ENCODE measurements around the gene PPARA.
"Not testable (repeated sequence)": the region's sequence is repeated elsewhere in the genome, so short reads cannot be mapped to it uniquely, and the experiment has no call there.

PPARA gene

DNA sequence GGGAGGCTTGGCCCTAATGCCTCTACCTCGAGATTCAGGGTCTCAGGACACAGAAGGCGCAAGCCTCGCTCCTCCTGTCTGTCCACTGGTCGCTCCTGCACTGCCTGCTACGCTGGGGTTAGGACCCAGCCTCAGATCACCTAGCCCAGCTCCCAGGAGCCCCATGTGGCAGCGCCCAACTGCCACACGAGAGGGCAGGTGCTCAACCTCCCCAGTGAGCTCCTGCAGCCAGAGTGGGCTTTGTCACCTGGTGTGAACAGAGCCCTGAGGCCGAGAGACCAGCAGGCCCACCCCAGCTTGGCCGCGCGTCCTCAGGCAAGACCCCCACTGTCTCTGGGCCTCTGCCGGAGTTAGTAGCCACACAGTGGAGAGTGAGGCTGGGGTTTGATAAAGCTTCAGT is 21.7 kb upstream of the PPARA start:
- no peak for DNase-seq (ENCODE audit: low read depth, low spot score)
- no CpG with 5 or more reads among the region's 12 CpGs for WGBS (ENCODE audit: insufficient coverage, insufficient read length)
- no peak overlapping the region for H3K27ac ChIP-seq (ENCODE audit: low read length)

GRCh38 chr22:46129390-46130041 is 20.8 kb upstream of the PPARA start:
- no peak overlapping the region for H3K4me3 ChIP-seq (ENCODE audit: low read length)
- no peaks in the 10 kb centered on the region for H3K36me3 ChIP-seq (ENCODE audit: control insufficient read depth, insufficient read depth, low read length)
- H3K4me1 ChIP-seq (ENCODE audit: control insufficient read depth, insufficient read depth, low read length) = no peaks in the 10 kb centered on the region
- H3K27me3 ChIP-seq (ENCODE audit: control insufficient read depth, insufficient read depth, low read length) = no peaks in the 10 kb centered on the region
- H3K9me3 ChIP-seq (ENCODE audit: control insufficient read depth, insufficient read depth, low read length) = no peaks in the 10 kb centered on the region
- no peak for DNase-seq (ENCODE audit: low read depth, low spot score)
- WGBS (ENCODE audit: insufficient coverage, insufficient read length) = no CpG with 5 or more reads among the region's 26 CpGs
- no peak overlapping the region for H3K27ac ChIP-seq (ENCODE audit: low read length)

More for the DNA sequence above, 21.7 kb upstream of the PPARA start:
- Histone ChIP-seq H3K36me3 (ENCODE audit: control insufficient read depth, insufficient read depth, low read length) (no peaks in the 10 kb centered on the region; the same call in 1 of the 2 replicates), H3K4me1 (ENCODE audit: control insufficient read depth, insufficient read depth, low read length) (no peaks in the 10 kb centered on the region), H3K27me3 (ENCODE audit: control insufficient read depth, insufficient read depth, low read length) (no peaks in the 10 kb centered on the region), H3K9me3 (ENCODE audit: control insufficient read depth, insufficient read depth, low read length) (no peaks in the 10 kb centered on the region), H3K4me3 (ENCODE audit: low read length) (no peak overlapping the region)

DNA sequence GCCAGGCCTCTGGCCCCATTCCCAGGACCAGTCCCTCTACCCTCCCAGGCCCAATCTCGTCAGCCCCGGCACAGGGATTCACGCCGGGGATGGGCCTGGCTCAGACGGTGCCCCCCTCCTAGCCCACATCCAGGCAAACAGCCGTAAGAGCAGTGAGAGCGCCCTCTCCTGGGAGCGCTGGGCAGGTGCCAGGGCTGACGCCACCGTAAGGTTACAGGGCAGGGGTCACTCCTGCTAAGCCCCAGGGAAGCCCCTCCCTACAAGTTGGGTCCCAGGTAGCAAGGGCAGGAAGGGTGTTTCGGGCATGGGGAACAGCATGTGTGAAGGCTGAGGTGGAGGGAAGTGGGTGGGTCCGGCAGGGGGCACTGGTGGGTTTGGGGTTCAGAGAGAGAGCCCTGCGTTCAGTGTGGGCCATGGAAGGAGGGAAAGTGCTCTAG is 19.2 kb upstream of the PPARA start:
- no CpG with 5 or more reads among the region's 13 CpGs for WGBS (ENCODE audit: insufficient coverage, insufficient read length)
- H3K9me3 ChIP-seq (ENCODE audit: control insufficient read depth, insufficient read depth, low read length) = no peaks in the 10 kb centered on the region
- no peaks in the 10 kb centered on the region for H3K4me1 ChIP-seq (ENCODE audit: control insufficient read depth, insufficient read depth, low read length)

DNA sequence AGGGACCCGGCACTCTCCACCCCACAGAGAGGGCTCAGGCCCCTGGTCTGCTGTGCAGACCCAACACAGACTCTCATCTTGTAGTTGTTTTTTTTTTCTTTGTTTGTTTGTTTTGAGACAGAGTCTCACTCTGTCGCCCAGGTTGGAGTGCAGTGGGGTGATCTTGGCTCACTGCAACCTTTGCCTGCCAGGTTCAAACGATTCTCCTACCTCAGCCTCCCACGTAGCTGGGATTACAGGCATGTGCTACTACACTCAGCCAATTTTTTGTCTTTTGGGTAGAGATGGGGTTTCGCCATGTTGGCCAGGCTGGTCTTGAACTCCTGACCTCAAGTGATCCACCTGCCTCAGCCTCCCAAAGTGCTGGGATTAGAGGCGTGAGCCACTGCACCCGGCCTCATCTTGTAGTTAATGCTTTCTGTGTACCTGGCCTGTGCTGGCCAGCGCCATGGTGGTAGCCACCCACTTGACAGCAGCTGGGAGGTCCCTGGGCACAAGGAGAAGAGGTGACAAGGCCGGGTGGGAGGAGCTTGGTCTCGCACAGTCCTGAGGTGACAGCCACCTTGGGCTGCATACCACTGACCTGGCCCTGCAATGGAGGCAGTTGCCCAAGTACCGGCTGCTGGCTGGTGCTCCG is 18.0 kb upstream of the PPARA start:
- H3K27ac ChIP-seq (ENCODE audit: low read length); H3K36me3 ChIP-seq (ENCODE audit: control insufficient read depth, insufficient read depth, low read length); H3K4me3 ChIP-seq (ENCODE audit: low read length); DNase-seq (ENCODE audit: low read depth, low spot score); H3K27me3 ChIP-seq (ENCODE audit: control insufficient read depth, insufficient read depth, low read length); H3K9me3 ChIP-seq (ENCODE audit: control insufficient read depth, insufficient read depth, low read length); H3K4me1 ChIP-seq (ENCODE audit: control insufficient read depth, insufficient read depth, low read length): not testable (repeated sequence)
- WGBS (ENCODE audit: insufficient coverage, insufficient read length) = no CpG with 5 or more reads among the region's 12 CpGs

More for the DNA sequence above, 19.2 kb upstream of the PPARA start:
- Histone ChIP-seq H3K4me3 (ENCODE audit: low read length) (no peak overlapping the region), H3K27me3 (ENCODE audit: control insufficient read depth, insufficient read depth, low read length) (no peaks in the 10 kb centered on the region), H3K27ac (ENCODE audit: low read length) (no peak overlapping the region), H3K36me3 (ENCODE audit: control insufficient read depth, insufficient read depth, low read length) (no peaks in the 10 kb centered on the region)
- peak; percentile 66 for DNase-seq (ENCODE audit: low read depth, low spot score)

- Histone ChIP-seq H3K27me3 (ENCODE audit: control insufficient read depth, insufficient read depth, low read length) (no peaks in the 10 kb centered on the region), H3K9me3 (ENCODE audit: control insufficient read depth, insufficient read depth, low read length) (no peaks in the 10 kb centered on the region), H3K4me3 (ENCODE audit: low read length) (no peak overlapping the region), H3K4me1 (ENCODE audit: control insufficient read depth, insufficient read depth, low read length) (no peaks in the 10 kb centered on the region; the same call in 1 of the 2 replicates), H3K36me3 (ENCODE audit: control insufficient read depth, insufficient read depth, low read length) (no peaks in the 10 kb centered on the region), H3K27ac (ENCODE audit: low read length) (no peak overlapping the region)
- WGBS (ENCODE audit: insufficient coverage, insufficient read length) = no CpG with 5 or more reads among the region's 19 CpGs
- no peak for DNase-seq (ENCODE audit: low read depth, low spot score)
These were observed 17.3 kb upstream of the PPARA start for GRCh38 chr22:46132830-46133587.

GRCh38 chr22:46133588-46133855 is 16.8 kb upstream of the PPARA start:
- H3K9me3 ChIP-seq (ENCODE audit: control insufficient read depth, insufficient read depth, low read length) = no peaks in the 10 kb centered on the region
- no CpG with 5 or more reads among the region's 4 CpGs for WGBS (ENCODE audit: insufficient coverage, insufficient read length)
- H3K27me3 ChIP-seq (ENCODE audit: control insufficient read depth, insufficient read depth, low read length) = no peaks in the 10 kb centered on the region
- H3K4me3 ChIP-seq (ENCODE audit: low read length) = no peak overlapping the region
- H3K27ac ChIP-seq (ENCODE audit: low read length) = no peak overlapping the region
- H3K4me1 ChIP-seq (ENCODE audit: control insufficient read depth, insufficient read depth, low read length) = no peaks in the 10 kb centered on the region; the same call in 1 of the 2 replicates
- no peaks in the 10 kb centered on the region for H3K36me3 ChIP-seq (ENCODE audit: control insufficient read depth, insufficient read depth, low read length)
- DNase-seq (ENCODE audit: low read depth, low spot score) = no peak

DNA sequence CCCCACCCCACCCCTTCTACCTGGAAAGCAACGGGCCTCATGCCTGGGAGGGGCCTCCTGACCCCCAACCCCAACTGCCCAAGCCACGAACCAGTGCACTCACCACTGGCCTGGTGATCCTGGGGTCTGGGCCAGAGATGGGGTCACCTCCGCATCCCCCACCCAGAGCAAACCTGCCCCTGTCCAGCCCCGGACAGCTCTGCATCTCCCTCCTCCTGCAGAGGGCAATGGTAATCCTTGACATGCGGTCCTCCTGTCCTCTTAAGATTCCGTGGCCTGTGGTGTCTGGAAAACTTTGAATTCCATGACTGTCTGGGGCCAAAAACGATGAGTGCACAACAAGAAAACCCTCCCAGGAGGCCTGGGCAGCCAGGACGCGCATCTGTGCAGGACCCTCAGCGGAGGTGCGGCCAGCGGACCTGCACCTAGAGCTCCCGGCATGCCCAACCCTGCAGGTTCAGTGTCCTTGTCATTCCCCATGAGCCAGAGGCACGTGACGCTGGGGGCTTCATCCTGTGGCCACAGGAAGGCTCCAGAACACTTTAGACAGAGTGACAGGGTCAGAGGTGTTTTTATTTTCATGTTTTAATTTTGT is 16.1 kb upstream of the PPARA start:
- H3K36me3 ChIP-seq (ENCODE audit: control insufficient read depth, insufficient read depth, low read length) = no peaks in the 10 kb centered on the region
- no CpG with 5 or more reads among the region's 15 CpGs for WGBS (ENCODE audit: insufficient coverage, insufficient read length)
- H3K27ac ChIP-seq (ENCODE audit: low read length) = no peak overlapping the region
- no peaks in the 10 kb centered on the region for H3K9me3 ChIP-seq (ENCODE audit: control insufficient read depth, insufficient read depth, low read length)
- no peaks in the 10 kb centered on the region for H3K27me3 ChIP-seq (ENCODE audit: control insufficient read depth, insufficient read depth, low read length)
- no peaks in the 10 kb centered on the region; the same call in 1 of the 2 replicates for H3K4me1 ChIP-seq (ENCODE audit: control insufficient read depth, insufficient read depth, low read length)
- H3K4me3 ChIP-seq (ENCODE audit: low read length) = no peak overlapping the region
- no peak for DNase-seq (ENCODE audit: low read depth, low spot score)

DNA sequence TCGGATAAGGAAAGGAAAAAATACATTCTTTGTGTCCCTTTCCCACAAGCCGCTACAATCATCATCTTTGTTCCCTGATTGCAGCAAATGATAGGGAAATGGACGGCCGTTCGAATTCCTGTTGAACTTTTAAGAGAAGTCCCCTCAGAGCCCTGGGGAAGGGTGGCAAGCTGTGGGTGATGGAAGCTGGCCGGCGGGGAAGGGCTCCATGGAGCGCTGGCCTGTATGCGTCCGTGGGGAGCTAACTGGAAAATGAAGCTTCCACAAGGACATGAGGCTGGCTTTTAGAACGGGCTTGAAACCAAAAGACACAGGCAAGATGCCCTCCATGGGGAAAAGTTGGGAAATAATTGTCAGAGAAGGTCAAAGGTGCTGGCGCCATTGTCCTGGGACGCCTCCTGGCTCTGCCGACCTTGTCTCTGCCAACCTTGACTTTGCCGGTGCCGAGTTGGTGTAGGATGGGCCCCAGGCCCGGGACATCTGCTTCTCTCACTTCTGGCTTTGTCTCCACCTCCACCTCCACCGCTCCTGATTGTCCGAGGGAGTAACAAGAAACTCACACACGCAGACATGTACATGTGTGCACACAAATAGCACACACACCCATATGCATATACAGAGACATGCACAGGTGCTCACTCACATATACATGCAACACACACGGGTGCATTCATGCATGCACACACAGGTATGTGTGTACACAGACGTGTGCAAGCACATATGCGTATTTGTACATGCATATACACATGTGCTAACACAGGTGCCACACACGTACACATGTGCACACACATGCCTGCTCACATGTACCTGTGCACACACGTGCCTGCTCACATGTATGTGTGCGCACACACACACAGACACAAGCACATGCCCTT is 14.5 kb upstream of the PPARA start:
- H3K4me3 ChIP-seq (ENCODE audit: low read length) = no peak overlapping the region
- H3K36me3 ChIP-seq (ENCODE audit: control insufficient read depth, insufficient read depth, low read length) = no peaks in the 10 kb centered on the region
- H3K27me3 ChIP-seq (ENCODE audit: control insufficient read depth, insufficient read depth, low read length) = no peaks in the 10 kb centered on the region
- H3K9me3 ChIP-seq (ENCODE audit: control insufficient read depth, insufficient read depth, low read length) = no peaks in the 10 kb centered on the region
- H3K27ac ChIP-seq (ENCODE audit: low read length) = no peak overlapping the region
- no CpG with 5 or more reads among the region's 26 CpGs for WGBS (ENCODE audit: insufficient coverage, insufficient read length)
- DNase-seq (ENCODE audit: low read depth, low spot score) = no peak
- no peaks in the 10 kb centered on the region; the same call in 1 of the 2 replicates for H3K4me1 ChIP-seq (ENCODE audit: control insufficient read depth, insufficient read depth, low read length)

- no CpG with 5 or more reads among the region's 24 CpGs for WGBS (ENCODE audit: insufficient coverage, insufficient read length)
- DNase-seq (ENCODE audit: low read depth, low spot score) = no peak
- no peaks in the 10 kb centered on the region for H3K36me3 ChIP-seq (ENCODE audit: control insufficient read depth, insufficient read depth, low read length)
- H3K4me3 ChIP-seq (ENCODE audit: low read length) = no peak overlapping the region
- H3K27ac ChIP-seq (ENCODE audit: low read length) = no peak overlapping the region
- H3K4me1 ChIP-seq (ENCODE audit: control insufficient read depth, insufficient read depth, low read length) = no peaks in the 10 kb centered on the region; the same call in 1 of the 2 replicates
- no peaks in the 10 kb centered on the region for H3K27me3 ChIP-seq (ENCODE audit: control insufficient read depth, insufficient read depth, low read length)
- H3K9me3 ChIP-seq (ENCODE audit: control insufficient read depth, insufficient read depth, low read length) = no peaks in the 10 kb centered on the region
These were observed 13.7 kb upstream of the PPARA start for GRCh38 chr22:46136486-46137217.
